ENCODE results near the gene NPW.

The NPW gene

DNA sequence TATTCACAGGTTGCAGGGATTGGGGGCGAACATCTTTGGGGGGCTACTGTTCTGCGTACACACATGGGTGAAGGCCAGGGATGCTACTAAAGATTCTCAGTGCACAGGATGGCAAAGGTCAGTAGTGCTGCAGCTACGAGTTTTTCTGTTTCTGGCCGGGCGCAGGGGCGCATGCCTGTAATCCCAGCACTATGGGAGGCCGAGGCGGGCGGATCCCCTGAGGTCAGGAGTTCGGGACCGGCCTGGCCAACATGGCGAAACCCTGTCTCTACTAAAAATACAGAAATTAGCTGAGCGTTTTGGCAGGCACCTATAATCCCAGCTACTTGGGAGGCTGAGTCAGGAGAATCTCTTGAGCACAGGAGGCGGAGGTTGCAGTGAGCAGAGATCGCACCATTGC, 6.1 kb upstream of the NPW start:
- peaks cover 8% of the 10 kb centered on the region for H3K4me1 ChIP-seq (ENCODE audit: control insufficient read depth, insufficient read depth, low read length)
- no peak overlapping the region for H3K27ac ChIP-seq (ENCODE audit: low read depth, low read length)
- H3K36me3 ChIP-seq (ENCODE audit: control insufficient read depth, insufficient read depth, low read length) = no peaks in the 10 kb centered on the region
- H3K27me3 ChIP-seq (ENCODE audit: control insufficient read depth, insufficient read depth, low read length) = peaks cover 5% of the 10 kb centered on the region; the same call in 1 of the 2 replicates
- H3K9ac ChIP-seq (ENCODE audit: low read depth, low read length) = no peak overlapping the region
- H3K9me3 ChIP-seq (ENCODE audit: control insufficient read depth, insufficient read depth, low read length) = no peaks in the 10 kb centered on the region
- no peak overlapping the region for H3K4me3 ChIP-seq (ENCODE audit: low read depth, low read length)

- Histone ChIP-seq H3K4me3 (ENCODE audit: low read depth, low read length) (no peak overlapping the region), H3K9ac (ENCODE audit: low read depth, low read length) (no peak overlapping the region), H3K4me1 (ENCODE audit: control insufficient read depth, insufficient read depth, low read length) (peaks cover 3% of the 10 kb centered on the region), H3K27me3 (ENCODE audit: control insufficient read depth, insufficient read depth, low read length) (peaks cover 22% of the 10 kb centered on the region), H3K9me3 (ENCODE audit: control insufficient read depth, insufficient read depth, low read length) (no peaks in the 10 kb centered on the region), H3K27ac (ENCODE audit: low read depth, low read length) (no peak overlapping the region), H3K36me3 (ENCODE audit: control insufficient read depth, insufficient read depth, low read length) (no peaks in the 10 kb centered on the region)
Measured at GRCh38 chr16:2015117-2015946, 4.3 kb upstream of the NPW start.

DNA sequence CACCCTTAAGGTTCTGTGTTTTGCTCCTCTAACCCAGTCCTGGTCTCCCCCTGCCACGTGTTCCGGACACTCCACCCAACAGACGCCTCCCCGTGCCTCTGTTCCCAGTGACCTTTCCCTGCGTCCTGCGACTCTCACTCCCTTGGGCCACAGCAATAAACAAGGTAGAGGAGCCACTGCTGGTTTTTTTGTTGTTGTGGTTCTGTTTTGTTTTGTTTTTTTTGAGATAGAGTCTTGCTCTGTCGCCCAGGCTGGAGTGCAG, 3.7 kb upstream of the NPW start:
- H3K4me3 ChIP-seq (ENCODE audit: low read depth, low read length) = no peak overlapping the region
- peaks cover 28% of the 10 kb centered on the region for H3K27me3 ChIP-seq (ENCODE audit: control insufficient read depth, insufficient read depth, low read length)
- H3K9me3 ChIP-seq (ENCODE audit: control insufficient read depth, insufficient read depth, low read length) = no peaks in the 10 kb centered on the region
- H3K9ac ChIP-seq (ENCODE audit: low read depth, low read length) = no peak overlapping the region
- H3K36me3 ChIP-seq (ENCODE audit: control insufficient read depth, insufficient read depth, low read length) = no peaks in the 10 kb centered on the region
- H3K27ac ChIP-seq (ENCODE audit: low read depth, low read length) = no peak overlapping the region
- no peaks in the 10 kb centered on the region for H3K4me1 ChIP-seq (ENCODE audit: control insufficient read depth, insufficient read depth, low read length)

GRCh38 chr16:2016407-2016922, 3.1 kb upstream of the NPW start:
- Histone ChIP-seq H3K4me1 (ENCODE audit: control insufficient read depth, insufficient read depth, low read length) (no peaks in the 10 kb centered on the region), H3K9ac (ENCODE audit: low read depth, low read length) (no peak overlapping the region)

DNA sequence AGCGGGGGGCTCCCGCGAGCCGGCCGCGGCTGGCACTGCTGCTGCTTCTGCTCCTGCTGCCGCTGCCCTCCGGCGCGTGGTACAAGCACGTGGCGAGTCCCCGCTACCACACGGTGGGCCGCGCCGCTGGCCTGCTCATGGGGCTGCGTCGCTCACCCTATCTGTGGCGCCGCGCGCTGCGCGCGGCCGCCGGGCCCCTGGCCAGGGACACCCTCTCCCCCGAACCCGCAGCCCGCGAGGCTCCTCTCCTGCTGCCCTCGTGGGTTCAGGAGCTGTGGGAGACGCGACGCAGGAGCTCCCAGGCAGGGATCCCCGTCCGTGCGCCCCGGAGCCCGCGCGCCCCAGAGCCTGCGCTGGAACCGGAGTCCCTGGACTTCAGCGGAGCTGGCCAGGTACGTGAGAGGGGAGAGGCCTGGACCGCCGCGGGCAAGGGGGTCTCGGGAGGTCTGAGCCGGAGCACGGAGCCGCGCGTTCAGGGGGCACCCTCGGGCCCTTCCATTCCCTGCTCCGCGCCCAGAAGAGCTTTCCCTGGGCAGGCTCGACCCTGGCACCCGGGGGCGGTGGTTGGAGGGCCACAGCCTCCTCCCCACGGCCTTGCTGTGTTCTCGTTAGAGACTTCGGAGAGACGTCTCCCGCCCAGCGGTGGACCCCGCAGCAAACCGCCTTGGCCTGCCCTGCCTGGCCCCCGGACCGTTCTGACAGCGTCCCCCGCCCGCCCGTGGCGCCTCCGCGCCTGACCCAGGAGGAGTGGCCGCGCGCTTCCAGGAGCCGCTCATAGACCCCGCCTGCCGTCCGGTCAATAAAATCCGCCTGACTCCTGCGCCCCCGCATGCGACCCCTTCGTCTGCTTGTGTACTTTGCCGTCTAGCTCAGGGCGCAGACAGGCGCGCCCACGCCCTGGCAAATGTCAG, 591 bp downstream of the NPW start:
- Histone ChIP-seq H3K4me1 (ENCODE audit: control insufficient read depth, insufficient read depth, low read length) (no peaks in the 10 kb centered on the region), H3K27ac (ENCODE audit: low read depth, low read length) (no peak overlapping the region), H3K36me3 (ENCODE audit: control insufficient read depth, insufficient read depth, low read length) (no peaks in the 10 kb centered on the region), H3K4me3 (ENCODE audit: low read depth, low read length) (peak overlapping the region; percentile 51), H3K9ac (ENCODE audit: low read depth, low read length) (no peak overlapping the region; the same call in 1 of the 2 replicates), H3K27me3 (ENCODE audit: control insufficient read depth, insufficient read depth, low read length) (peaks cover 41% of the 10 kb centered on the region), H3K9me3 (ENCODE audit: control insufficient read depth, insufficient read depth, low read length) (no peaks in the 10 kb centered on the region)

More at GRCh38 chr16:2016407-2016922, 3.1 kb upstream of the NPW start:
- Histone ChIP-seq H3K27ac (ENCODE audit: low read depth, low read length) (no peak overlapping the region), H3K4me3 (ENCODE audit: low read depth, low read length) (no peak overlapping the region), H3K9me3 (ENCODE audit: control insufficient read depth, insufficient read depth, low read length) (no peaks in the 10 kb centered on the region), H3K27me3 (ENCODE audit: control insufficient read depth, insufficient read depth, low read length) (peaks cover 33% of the 10 kb centered on the region), H3K36me3 (ENCODE audit: control insufficient read depth, insufficient read depth, low read length) (no peaks in the 10 kb centered on the region)

- Histone ChIP-seq H3K36me3 (ENCODE audit: control insufficient read depth, insufficient read depth, low read length) (no peaks in the 10 kb centered on the region), H3K9me3 (ENCODE audit: control insufficient read depth, insufficient read depth, low read length) (no peaks in the 10 kb centered on the region), H3K9ac (ENCODE audit: low read depth, low read length) (no peak overlapping the region), H3K27me3 (ENCODE audit: control insufficient read depth, insufficient read depth, low read length) (peaks cover 61% of the 10 kb centered on the region), H3K4me1 (ENCODE audit: control insufficient read depth, insufficient read depth, low read length) (no peaks in the 10 kb centered on the region), H3K27ac (ENCODE audit: low read depth, low read length) (peak overlapping the region; percentile 14), H3K4me3 (ENCODE audit: low read depth, low read length) (peak overlapping the region; percentile 59)
Measured at GRCh38 chr16:2022723-2023091, 3.1 kb downstream of the NPW start.

DNA sequence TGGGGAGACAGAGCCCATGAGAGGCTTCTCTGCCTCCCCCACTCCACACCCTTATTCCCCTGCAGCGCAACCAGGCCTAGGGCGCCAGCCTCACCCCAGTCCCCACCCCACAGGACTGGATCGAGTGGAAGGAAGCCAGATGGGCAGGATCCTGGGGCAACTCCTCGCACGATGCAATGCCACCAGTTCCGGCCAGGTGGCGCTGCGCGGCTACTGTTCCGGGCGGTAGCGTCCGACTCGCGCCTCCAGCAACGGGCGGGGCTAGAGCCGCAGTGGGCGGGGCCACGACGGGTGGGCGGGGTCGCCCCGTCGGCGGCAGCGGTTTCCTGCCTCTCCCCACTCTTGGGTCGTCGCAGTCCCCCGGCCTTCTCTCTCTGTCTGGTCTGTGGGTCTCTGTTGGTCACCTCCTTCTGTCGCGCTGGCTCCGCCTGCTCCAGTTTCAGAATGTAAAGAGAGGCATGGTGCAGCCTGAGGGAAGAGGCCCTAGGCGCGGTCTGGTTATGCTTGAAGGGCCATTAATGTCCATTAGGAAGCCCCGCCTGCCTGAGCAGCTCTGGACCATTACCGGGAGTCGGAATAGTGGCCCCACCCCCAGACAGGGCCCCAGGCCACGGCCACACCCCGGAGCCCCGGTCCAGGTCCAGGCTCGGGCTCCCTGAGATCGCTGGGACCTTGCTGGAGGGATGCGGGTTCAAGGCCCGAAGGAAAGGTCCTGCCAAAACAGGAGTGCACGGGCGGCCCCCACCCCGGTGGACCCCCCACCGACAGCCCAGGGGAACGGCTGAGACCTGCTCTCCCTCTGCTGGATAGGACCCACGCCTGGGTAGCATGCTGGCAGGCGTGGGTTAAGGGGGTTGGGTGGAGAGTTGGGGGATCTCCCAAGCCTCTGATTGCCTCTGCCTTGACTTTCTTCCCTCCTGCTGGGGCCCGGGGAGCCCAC, 3.8 kb downstream of the NPW start:
- Histone ChIP-seq H3K27ac (ENCODE audit: low read depth, low read length) (peak overlapping the region; percentile 14), H3K4me1 (ENCODE audit: control insufficient read depth, insufficient read depth, low read length) (no peaks in the 10 kb centered on the region), H3K9me3 (ENCODE audit: control insufficient read depth, insufficient read depth, low read length) (no peaks in the 10 kb centered on the region), H3K4me3 (ENCODE audit: low read depth, low read length) (peak overlapping the region; percentile 60), H3K36me3 (ENCODE audit: control insufficient read depth, insufficient read depth, low read length) (no peaks in the 10 kb centered on the region), H3K9ac (ENCODE audit: low read depth, low read length) (no peak overlapping the region), H3K27me3 (ENCODE audit: control insufficient read depth, insufficient read depth, low read length) (peaks cover 63% of the 10 kb centered on the region)

- Histone ChIP-seq H3K27ac (ENCODE audit: low read depth, low read length) (no peak overlapping the region), H3K9ac (ENCODE audit: low read depth, low read length) (no peak overlapping the region), H3K4me3 (ENCODE audit: low read depth, low read length) (no peak overlapping the region), H3K9me3 (ENCODE audit: control insufficient read depth, insufficient read depth, low read length) (no peaks in the 10 kb centered on the region), H3K36me3 (ENCODE audit: control insufficient read depth, insufficient read depth, low read length) (no peaks in the 10 kb centered on the region), H3K27me3 (ENCODE audit: control insufficient read depth, insufficient read depth, low read length) (peaks cover 59% of the 10 kb centered on the region), H3K4me1 (ENCODE audit: control insufficient read depth, insufficient read depth, low read length) (no peaks in the 10 kb centered on the region)
Measured at GRCh38 chr16:2024032-2024420, 4.4 kb downstream of the NPW start.

DNA sequence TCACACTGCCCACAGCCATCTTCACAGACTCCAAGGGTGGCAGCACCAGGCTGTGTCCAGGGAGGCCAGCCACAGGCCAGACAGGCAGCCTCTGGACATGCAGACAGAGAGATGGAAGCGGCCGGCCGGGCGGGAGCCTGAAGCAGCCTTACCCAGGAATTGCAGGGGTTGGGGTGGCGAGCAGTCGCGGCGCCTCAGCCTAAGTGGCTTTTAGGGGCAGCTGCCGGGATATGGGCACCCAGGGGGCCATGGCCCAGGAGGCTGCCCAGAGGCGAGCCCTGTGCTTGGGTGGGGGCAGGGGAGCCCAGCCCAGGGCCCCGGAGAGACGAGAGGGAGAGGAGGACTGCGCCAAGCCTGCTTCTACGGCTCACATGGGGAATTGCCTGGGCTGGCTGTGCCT, 5.7 kb downstream of the NPW start:
- H3K36me3 ChIP-seq (ENCODE audit: control insufficient read depth, insufficient read depth, low read length) = no peaks in the 10 kb centered on the region
- no peak overlapping the region for H3K9ac ChIP-seq (ENCODE audit: low read depth, low read length)
- H3K9me3 ChIP-seq (ENCODE audit: control insufficient read depth, insufficient read depth, low read length) = no peaks in the 10 kb centered on the region
- H3K4me1 ChIP-seq (ENCODE audit: control insufficient read depth, insufficient read depth, low read length) = no peaks in the 10 kb centered on the region
- no peak overlapping the region for H3K4me3 ChIP-seq (ENCODE audit: low read depth, low read length)
- peaks cover 47% of the 10 kb centered on the region for H3K27me3 ChIP-seq (ENCODE audit: control insufficient read depth, insufficient read depth, low read length)
- H3K27ac ChIP-seq (ENCODE audit: low read depth, low read length) = no peak overlapping the region

- H3K27me3 ChIP-seq (ENCODE audit: control insufficient read depth, insufficient read depth, low read length) = peaks cover 40% of the 10 kb centered on the region
- no peak overlapping the region; the same call in 1 of the 2 replicates for H3K4me3 ChIP-seq (ENCODE audit: low read depth, low read length)
Measured at GRCh38 chr16:2025878-2026460, 6.4 kb downstream of the NPW start.

More at GRCh38 chr16:2025878-2026460, 6.4 kb downstream of the NPW start:
- Histone ChIP-seq H3K9ac (ENCODE audit: low read depth, low read length) (no peak overlapping the region), H3K27ac (ENCODE audit: low read depth, low read length) (no peak overlapping the region), H3K36me3 (ENCODE audit: control insufficient read depth, insufficient read depth, low read length) (no peaks in the 10 kb centered on the region), H3K9me3 (ENCODE audit: control insufficient read depth, insufficient read depth, low read length) (no peaks in the 10 kb centered on the region), H3K4me1 (ENCODE audit: control insufficient read depth, insufficient read depth, low read length) (no peaks in the 10 kb centered on the region)
